HG03460 (cell line): Measurements from ENCODE around the gene NPW.
A peak's percentile ranks its signal among the peaks of the same experiment; 100 is the strongest.
"Not testable (repeated sequence)": the region's sequence is repeated elsewhere in the genome, so short reads cannot be mapped to it uniquely, and the experiment has no call there.

Source experiments
- ATAC-seq: cut with Tn5 transposase; IDR thresholded peaks from one replicate; pipeline ENCODE4 v1.9.1; 2021; ENCODE audit not compliant: unreplicated experiment

NPW gene

DNA sequence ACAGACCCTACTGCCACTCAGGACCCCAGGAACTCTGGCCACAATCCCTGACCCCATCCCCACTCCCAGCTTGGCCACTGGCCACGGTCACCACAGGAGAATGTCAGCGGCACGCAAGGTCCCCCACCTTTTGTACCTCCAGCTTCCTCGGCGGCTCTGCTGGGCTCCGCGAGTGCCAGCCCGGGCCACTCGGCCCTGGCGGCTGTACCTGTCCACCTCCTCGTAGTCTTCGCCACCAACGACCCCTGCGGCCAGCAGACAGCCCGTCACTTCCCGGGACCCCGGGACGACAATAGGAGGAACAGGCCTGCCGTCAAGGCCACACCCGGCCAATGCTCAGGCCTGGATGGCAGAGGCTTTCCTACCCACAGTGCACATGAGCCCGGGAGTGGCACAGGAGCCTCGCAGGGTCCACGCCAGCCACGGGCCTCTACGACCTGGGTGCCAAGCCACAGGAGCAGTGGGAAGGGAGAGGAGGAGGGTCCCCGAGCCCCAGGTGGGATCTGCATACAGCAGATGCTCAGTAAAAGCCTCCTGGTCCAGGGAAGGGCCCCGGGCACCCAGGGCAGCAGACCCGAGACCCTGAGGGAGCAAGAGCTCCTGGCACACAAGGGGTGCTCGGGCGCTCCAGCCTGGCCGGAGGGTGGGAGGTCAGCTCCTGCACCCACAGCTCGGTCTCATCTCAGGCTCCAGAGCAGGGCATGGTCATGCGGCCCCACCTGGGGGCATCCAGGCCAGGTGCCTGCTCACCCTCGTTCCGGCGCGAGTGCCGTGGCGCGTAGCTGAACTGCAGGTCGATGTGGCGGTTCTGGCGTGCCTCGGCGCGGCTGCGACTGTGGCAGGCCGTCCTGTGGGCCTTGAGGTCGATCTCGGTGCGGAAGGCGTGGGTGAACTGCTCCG is 17.9 kb upstream of the NPW start:
- no peak for ATAC-seq

DNA sequence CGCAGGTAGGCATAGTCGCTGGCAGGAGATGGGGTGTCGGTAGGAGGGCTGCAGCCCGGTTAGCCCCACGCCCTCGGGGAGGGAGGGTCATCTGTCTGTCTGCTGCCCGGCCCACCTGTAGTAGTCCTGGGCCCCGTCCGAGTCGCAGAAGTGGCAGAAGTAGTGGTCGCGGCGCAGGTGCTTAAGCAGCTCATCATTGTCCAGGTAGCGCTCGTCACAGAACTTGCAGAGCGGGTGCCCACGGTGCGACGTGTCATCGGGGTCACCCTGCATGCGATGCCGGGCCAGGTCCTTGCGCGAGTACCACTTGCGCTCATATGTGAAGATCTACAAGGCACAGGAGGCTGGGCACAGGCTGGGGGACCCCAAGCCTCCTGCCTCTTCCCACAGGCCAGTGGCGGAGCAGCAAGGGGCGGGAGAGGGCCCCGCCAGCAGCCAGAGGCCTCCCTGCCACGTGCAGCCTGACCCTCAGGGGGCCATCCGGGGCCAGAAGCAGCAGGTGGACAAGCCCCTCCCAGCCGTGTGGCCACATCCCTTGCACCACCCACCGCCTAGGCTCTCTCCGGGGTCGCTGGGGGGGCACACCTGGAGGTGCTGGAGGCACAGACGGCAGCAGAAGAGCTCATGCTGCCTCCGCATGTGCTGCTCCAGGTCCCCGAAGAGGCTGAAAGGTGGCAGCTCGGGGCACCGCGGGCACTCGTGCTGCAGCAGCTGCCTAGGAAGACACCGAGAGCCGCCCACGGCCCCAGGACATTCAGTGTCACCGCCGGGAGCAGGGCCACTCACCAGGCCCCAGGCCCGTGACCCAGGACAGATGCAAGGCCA is 17.0 kb upstream of the NPW start:
- no peak for ATAC-seq

DNA sequence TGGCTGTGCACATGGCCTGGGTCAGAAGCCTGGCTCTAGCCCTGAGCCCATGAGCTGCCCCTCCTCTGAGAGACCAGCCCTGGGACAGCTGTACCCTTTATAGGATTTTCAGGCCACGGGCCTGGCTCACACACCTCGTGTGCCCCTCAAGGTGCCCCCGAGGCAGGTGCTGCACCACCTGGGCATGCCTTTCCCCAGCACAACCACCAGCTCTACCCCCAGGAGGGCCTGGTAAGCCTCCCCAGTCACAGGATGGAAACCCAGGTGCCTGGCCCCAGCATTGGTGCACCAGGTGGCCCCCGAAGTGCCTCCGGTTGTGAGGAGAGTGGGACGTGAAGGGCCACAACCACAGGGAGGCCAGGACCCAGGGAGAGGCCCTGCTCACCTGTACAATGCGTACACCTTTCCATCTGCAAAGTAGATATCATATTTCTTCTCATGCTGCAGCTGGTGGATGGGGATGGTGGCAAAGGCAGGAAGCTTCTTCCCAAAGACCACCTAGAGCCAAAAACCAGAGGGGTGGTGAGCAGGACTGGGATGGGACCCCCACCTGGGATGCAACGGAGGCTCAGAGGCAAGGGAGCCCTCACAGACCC is 16.3 kb upstream of the NPW start:
- no peak for ATAC-seq

DNA sequence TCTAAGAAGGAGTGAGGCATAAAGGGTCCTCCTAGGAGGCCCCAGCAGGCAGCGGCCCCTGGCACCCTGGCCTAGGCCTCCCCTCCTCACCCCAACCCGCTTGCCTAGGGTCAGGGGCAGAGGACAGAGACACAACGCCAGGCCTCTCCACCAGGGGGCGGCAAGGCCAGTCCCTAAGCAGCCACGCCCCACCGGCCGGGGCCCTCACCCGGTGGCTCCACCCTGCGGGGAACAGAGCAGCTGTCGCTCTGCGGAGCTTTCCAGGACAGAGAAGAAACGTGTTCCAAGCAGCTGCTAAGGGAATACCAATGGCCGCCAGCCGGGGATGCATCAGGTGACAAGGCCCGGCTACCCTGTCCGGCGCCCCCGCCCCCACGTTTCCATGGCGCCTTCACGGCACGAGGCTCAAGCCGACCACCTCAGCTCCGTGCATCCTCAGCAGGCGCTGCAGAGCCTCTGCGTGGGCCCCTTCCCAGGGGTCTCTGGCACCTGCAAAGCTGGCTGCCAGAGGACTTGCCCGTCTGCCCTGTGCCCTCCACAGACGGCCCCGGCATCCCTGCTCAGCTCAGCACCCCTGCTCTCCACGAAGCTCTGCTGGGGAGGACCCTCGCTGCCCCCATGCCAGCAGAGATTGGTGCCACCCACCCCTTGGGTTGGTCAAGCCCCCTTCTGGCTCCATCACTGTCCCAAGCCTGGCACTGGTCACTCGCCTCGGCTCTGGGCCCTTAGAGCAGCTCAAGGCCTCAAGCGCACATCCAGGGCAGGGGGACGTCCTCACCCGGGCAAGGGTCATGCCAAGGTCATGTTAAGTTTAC is 15.6 kb upstream of the NPW start:
- ATAC-seq = peak; percentile 56

DNA sequence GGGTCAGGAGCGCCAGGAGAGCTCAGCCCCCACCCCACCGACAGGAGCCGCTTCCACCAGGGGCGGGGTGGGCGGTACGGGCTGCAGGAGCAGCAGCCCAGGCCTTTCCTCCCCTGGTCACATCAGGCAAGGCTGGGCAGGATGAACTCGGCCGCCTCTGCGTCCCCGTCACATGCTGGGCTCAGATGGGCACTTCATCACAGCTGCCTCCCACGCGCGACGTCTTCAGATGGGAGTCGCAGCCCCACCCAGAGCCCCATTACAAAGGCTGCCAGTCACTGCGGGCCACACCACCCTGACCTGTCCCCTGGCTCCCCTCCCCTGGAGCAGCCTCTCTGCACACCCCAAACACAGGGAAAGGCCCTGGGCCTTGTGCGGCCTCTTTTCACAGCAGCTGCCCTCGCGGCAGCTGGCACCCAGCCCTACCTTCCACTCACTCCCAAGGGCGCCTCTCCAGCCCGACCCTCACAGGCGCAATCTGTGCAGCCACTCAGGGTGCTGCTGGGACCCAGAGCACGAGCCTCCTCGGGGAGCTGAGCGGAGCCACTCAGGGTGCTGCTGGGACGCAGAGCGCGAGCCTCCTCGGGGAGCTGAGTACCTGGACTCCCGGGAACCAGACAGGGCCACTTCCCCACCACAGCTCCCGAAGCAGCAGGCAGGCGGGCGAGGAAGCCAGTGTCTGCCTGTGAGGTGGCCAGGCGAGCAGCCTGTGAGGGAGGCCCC is 14.6 kb upstream of the NPW start:
- ATAC-seq = no peak

DNA sequence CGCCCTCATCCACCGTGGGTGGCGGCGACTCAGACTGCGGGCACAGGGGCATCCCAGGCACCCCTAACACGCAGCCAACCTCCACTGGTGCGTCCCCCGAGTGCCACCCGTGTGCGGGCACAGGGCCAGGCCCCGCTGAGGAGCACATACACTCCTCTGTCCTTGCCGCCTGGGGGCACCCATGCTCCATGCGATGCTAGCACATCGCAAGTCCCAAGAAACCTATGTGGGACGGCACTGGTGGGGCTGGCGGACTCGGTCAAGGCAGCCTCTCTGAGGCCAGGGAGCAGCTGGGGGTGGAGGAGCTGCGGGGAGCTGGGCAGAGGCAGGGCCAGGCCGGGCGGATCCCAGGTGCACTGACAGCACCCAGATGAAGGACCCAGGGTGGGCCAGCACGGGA is 13.9 kb upstream of the NPW start:
- ATAC-seq = no peak

DNA sequence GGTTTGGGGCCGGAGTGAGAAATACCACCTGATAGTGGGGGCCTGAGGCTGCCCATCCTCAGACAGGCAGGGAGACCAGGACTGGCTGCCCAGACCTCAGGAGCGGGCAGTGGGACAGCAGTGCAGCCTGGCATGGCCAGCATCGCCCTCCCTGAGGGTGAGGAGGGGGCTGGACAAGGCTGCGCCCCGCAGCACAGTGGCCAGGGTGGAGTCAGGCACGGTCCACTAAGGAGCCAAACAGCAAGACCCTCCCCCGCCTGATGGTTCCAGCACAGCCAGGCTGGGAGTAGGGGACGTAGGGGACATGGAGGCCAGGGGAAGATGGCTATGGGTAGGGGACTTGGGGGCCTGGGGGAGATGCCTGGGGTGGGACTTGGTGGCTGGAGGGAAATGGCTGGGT is 13.3 kb upstream of the NPW start:
- no peak for ATAC-seq

DNA sequence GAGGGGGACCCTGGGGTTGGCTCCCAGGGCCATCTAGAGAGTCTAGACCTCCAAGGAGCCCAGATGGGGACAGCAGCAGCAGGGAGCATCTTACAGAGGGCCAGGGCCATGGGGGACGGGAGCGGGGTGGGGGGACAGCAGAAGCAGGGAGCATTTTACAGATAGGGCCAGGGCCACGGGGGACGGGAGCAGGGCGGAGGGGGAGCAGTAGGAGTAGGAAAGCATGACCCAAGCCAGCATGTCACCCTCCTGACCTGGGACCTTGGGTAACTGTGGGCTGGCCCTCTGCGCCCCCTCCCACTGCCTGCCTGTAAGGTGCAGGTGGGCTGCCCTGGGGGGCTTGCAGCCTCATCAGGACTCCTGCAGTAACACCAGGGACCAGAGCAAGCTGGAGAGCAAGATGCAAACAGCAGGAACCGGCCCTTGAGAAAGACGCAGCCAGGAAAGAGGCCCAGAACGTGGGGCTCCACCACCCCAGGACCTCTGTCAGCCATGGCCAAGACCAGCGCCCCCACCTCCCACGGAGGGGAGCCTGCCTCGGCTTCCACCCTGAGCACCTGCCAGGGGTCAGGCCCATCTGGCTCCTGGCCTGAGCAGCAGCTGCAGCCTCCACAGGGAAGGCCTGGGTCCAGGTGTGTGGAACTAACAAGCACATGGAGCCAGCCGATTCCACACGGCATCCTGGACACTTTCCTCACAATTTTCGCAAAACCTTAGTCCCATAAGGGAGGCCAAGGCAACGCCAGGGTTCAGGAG is 12.3 kb upstream of the NPW start:
- ATAC-seq = no peak

DNA sequence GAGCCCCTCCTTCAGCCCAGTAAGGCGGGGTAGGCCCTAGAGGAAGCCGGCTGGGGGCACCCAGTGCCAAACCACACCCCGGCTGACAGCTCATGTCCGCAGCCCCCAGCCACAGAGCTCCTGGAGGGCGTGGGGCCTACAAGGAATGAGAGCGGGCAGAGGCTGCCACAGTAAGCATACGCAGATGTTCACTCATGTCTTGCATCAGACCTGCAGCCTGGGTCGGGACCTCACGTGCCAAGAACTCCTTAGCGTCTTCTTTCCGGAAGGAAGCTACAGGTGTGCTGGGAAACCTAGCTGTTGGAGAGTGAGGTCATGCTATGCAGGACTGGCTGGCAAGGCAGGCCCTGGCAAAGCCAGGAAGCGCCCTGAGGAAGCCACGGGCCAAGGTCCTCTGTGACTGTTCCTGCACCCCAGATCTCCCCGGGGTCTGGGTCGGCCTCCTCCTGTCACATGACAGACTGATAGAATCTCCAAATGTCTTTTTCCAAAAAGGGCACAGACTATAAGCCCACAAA is 11.5 kb upstream of the NPW start:
- no peak for ATAC-seq

DNA sequence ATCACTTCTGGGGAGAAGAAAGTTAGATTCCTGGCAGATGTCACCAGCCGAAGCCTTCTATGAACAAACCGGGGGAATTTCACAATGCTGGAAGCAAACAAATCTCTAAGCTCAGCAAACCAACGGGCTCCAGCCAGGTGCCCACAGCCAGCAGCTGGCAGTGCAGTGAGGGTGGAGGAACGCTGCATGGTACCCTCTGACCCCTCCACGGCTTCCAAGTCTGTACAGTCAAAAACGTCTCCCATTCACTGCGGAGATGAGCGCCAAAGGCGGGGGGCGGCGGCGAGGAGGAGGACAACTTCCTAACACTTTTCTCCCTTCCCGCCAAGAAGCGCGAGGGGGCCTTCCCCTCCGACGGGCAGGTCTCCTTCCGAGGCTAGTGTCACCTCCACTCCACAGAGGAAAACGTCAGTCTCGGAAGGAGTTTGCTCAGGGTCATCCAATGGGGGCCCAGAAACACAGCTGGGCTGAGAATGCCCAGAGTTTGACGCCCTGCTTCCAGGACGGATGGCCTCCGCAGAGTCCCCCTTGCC is 10.9 kb upstream of the NPW start:
- no peak for ATAC-seq

DNA sequence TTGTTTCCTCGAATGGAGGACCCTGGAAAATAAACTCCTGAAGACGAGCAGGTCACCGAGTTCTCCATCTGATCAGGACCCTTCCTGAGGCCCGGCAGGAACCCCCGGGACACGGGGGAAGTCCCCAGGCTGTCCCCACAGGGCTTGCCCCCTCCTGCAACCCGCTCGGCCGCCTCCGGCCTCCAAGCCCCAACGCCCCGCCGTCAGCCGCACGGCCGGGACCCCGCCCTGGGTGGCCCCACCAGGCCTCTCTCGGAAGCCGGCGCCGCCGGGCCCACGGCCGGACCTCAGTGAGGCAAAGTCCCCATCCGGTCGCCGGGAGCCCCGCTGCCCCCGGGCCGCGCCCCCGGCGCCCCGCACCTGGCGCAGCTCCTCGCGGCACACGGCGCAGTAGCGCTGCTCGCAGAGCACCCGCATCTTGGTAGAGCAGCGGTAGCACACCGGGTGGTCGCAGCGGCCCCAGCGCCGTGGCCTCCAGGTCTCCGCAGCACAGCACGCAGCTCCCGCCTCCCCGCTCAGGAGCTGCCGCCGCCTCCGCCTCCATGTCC is 10.3 kb upstream of the NPW start:
- ATAC-seq = peak; percentile 18

DNA sequence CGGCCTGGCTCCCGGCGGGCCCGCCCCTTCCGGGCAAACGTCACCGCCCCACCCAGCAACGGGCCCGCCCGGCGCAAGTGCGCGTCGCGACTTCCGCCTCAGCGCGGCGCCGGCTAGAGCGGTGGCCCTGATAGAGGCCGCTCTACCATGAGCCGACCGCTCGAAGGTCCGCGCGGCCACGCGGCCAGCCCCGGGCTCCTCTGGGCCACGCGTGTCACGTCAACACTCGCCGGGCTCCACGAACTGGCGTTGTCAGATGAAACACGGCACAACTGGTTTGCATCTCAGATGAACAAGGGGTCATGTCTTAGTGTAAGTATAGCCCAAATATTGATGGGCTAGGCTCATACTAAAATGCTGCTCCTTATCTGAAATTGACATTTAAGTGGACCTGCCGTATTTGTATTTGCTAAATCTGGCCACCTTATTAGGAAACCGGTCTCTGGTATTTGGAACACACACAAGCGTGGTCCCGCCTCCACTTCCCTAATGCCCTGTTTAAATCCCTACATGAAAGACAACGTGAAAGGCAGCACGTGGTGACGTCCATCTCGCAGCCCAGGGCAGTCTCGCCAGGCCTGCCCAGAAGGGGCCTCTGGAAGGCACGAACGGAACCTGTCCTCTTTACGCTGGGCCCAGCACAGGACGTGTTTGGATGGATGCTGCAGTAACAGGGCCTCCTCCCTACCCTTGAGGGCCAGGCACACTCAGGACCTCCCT is 9.6 kb upstream of the NPW start, which contains the start of gene ZNF598:
Gene ZNF598, minus strand, starts transcription at position 31 of the 720 bp plus-strand sequence.
- peak; percentile 59 for ATAC-seq

DNA sequence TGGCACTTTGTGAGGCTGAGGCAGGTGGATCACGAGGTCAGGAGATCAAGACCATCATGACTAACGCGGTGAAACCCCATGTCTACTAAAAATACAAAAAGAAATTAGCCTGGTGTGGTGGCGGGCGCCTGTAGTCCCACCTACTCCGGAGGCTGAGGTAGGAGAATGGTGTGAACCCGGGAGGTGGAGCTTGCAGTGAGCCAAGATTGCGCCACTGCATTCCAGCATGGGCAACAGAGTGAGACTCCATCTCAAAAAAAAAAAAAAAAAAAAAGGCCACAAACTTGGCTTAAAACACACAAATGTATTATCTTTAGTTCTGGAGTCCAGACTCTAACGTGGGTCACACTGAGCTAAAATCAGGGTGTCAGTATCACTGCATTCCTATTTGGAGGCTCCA is 7.9 kb upstream of the NPW start:
- ATAC-seq = not testable (repeated sequence)

DNA sequence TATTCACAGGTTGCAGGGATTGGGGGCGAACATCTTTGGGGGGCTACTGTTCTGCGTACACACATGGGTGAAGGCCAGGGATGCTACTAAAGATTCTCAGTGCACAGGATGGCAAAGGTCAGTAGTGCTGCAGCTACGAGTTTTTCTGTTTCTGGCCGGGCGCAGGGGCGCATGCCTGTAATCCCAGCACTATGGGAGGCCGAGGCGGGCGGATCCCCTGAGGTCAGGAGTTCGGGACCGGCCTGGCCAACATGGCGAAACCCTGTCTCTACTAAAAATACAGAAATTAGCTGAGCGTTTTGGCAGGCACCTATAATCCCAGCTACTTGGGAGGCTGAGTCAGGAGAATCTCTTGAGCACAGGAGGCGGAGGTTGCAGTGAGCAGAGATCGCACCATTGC is 6.1 kb upstream of the NPW start:
- ATAC-seq = no peak

DNA sequence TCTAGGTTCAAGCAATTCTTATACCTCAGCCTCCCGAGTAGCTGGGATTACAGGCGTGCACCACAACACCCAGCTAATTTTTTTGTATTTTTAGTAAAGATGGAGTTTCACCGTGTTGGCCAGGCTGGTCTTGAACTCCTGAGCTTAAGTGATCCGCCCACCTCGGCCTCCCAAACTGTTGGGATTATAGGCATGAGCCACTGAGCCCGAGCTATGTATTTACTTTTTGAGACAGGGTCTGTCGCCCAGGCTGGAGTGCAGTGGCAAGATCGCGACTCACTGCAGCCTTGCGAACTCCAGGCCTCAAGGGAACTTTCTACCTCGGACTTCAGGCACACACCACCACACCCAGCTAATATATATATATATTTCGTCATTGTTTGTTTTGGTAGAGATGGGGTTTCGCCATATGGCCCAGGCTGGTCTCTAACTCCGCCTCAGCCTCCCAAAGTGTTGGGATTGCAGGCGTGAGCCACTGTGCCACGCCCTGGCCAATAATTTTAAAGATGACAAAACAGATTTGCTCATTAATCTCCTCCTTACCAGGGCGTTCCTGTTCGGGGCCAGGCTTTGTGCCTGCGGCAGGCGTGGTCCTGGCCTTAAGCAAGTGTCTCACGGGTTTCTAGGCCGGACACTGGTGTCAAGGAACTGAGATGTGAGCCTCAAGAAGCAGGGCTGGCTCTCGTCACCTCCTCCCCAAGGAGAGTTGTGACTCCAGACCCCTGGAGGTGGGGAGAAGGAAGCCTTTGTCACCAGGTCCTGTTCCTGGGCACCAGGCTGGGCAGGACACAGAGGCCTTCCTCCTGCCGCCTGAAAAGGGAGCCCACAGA is 4.3 kb upstream of the NPW start:
- ATAC-seq = no peak

DNA sequence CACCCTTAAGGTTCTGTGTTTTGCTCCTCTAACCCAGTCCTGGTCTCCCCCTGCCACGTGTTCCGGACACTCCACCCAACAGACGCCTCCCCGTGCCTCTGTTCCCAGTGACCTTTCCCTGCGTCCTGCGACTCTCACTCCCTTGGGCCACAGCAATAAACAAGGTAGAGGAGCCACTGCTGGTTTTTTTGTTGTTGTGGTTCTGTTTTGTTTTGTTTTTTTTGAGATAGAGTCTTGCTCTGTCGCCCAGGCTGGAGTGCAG is 3.7 kb upstream of the NPW start:
- no peak for ATAC-seq

DNA sequence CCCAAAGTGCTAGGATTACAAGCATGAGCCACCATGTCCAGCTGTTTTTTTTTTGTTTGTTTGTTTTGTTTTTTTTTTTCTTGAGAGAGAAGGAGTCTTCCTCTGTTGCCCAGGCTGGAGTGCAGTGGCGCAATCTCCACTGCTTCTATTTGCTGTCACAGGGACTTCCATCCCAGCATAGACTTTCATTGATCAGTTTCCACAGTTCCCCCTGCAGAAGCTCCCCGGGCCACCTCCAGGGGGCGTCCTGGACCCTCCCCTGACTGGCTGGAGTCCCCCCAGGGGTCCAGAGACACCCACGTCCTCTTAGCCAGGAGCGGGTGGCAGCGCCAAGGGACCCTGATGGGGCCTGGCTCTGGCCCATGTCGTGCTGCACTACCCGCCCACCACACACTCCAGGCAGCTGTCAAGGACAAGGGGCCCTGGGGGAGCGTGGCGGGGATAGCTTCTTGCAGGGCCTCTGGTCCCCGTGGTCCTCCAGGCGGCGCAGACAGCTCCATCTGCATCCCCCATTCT is 3.1 kb upstream of the NPW start:
- ATAC-seq = no peak
